Mesenchymal stem cell (in vitro differentiated cells and primary cell): ENCODE data around the gene KCNJ1.

Experiments
- DNase-seq: peaks from one replicate; pipeline ENCODE4 v3.0.0-alpha.2; 2013
- H2AFZ ChIP-seq: one replicate; pipeline ENCODE4 v1.6.1; 2013; ENCODE audit warnings: low read depth, mild to moderate bottlenecking, control low read depth, inconsistent platforms, low read length, moderate library complexity
- H2AK5ac ChIP-seq: 2 replicates; pipeline ENCODE4 v1.6.1; 2013; ENCODE audit warnings: low read length, moderate library complexity, mild to moderate bottlenecking, inconsistent platforms; ENCODE audit not compliant: severe bottlenecking
- H2BK120ac ChIP-seq: one replicate; pipeline ENCODE4 v1.6.1; 2013; ENCODE audit warnings: low read depth, mild to moderate bottlenecking, inconsistent platforms, low read length, moderate library complexity
- H2BK12ac ChIP-seq, 2 experiments: one replicate each; pipeline ENCODE4 v1.6.1; 2013; ENCODE audit warnings: inconsistent platforms in 2 of 2, low read length in 2 of 2, mild to moderate bottlenecking in 2 of 2, moderate library complexity in 2 of 2, control low read depth in 1 of 2
- H2BK15ac ChIP-seq: one replicate; pipeline ENCODE4 v1.6.1; 2013; ENCODE audit warnings: mild to moderate bottlenecking, low read depth, inconsistent platforms; ENCODE audit not compliant: poor library complexity, severe bottlenecking
- H2BK5ac ChIP-seq: 2 replicates; pipeline ENCODE4 v1.6.1; 2013; ENCODE audit warnings: low read depth, mild to moderate bottlenecking, low read length, control low read depth, inconsistent platforms; ENCODE audit not compliant: poor library complexity, severe bottlenecking
- H3K14ac ChIP-seq, 2 experiments: one replicate each; pipeline ENCODE4 v1.6.1; 2013; ENCODE audit warnings: inconsistent platforms in 2 of 2, low read length in 2 of 2, control low read depth in 1 of 2, mild to moderate bottlenecking in 1 of 2, moderate library complexity in 1 of 2
- H3K18ac ChIP-seq, 2 experiments: one replicate each; pipeline ENCODE4 v1.6.1; 2013; ENCODE audit warnings: inconsistent platforms in 2 of 2, low read length in 2 of 2, control low read depth in 1 of 2, low read depth in 1 of 2, mild to moderate bottlenecking in 1 of 2
- H3K23ac ChIP-seq, 2 experiments: one replicate each; pipeline ENCODE4 v1.6.1; 2013; ENCODE audit warnings: inconsistent platforms in 2 of 2, low read length in 2 of 2, mild to moderate bottlenecking in 2 of 2, moderate library complexity in 2 of 2, control low read depth in 1 of 2
- H3K27ac ChIP-seq: 2 replicates; pipeline ENCODE4 v1.5.1; 2013; ENCODE audit warnings: mild to moderate bottlenecking, moderate library complexity, low read length, control low read depth, inconsistent platforms; ENCODE audit not compliant: poor library complexity, severe bottlenecking
- H3K27me3 ChIP-seq, 2 experiments: 2 replicates each; pipeline versions ENCODE4 v1.6.1 to v1.7.0; 2013; ENCODE audit warnings: low read length in 2 of 2, mild to moderate bottlenecking in 2 of 2, moderate library complexity in 2 of 2, control low read depth in 1 of 2, inconsistent platforms in 1 of 2; ENCODE audit not compliant: control insufficient read depth in 1 of 2, insufficient read depth in 1 of 2
- H3K36me3 ChIP-seq, 2 experiments: 2 replicates each; pipeline versions ENCODE4 v1.6.1 to v1.7.0; 2013; ENCODE audit warnings: low read length in 2 of 2, control low read depth in 1 of 2, inconsistent platforms in 1 of 2, low read depth in 1 of 2, mild to moderate bottlenecking in 1 of 2; ENCODE audit not compliant: insufficient read depth in 2 of 2, control insufficient read depth in 1 of 2
- H3K4ac ChIP-seq, 2 experiments: one replicate each; pipeline ENCODE4 v1.6.1; 2013; ENCODE audit warnings: inconsistent platforms in 2 of 2, low read length in 2 of 2, mild to moderate bottlenecking in 2 of 2, moderate library complexity in 2 of 2, control low read depth in 1 of 2, low read depth in 1 of 2
- H3K4me1 ChIP-seq: 2 replicates; pipeline ENCODE4 v1.6.1; 2013; ENCODE audit warnings: low read depth, low read length, control low read depth; ENCODE audit not compliant: control insufficient read depth, insufficient read depth
- H3K4me2 ChIP-seq: 2 replicates; pipeline ENCODE4 v1.6.1; 2013; ENCODE audit warnings: low read length, mild to moderate bottlenecking, inconsistent platforms; ENCODE audit not compliant: poor library complexity, severe bottlenecking
- H3K4me3 ChIP-seq, 2 experiments: 2 replicates each; pipeline versions ENCODE4 v1.5.1 to v1.7.0; 2013; ENCODE audit warnings: low read length in 2 of 2, mild to moderate bottlenecking in 2 of 2, control low read depth in 1 of 2, low read depth in 1 of 2; ENCODE audit not compliant: insufficient read depth in 1 of 2
- H3K79me1 ChIP-seq: replicated peaks from 2 replicates; pipeline ENCODE4 v1.6.1; 2013; ENCODE audit warnings: mild to moderate bottlenecking, control low read depth, low read length, inconsistent platforms; ENCODE audit not compliant: poor library complexity, severe bottlenecking
- H3K9ac ChIP-seq: 2 replicates; pipeline ENCODE4 v1.7.0; 2013; ENCODE audit warnings: mild to moderate bottlenecking, low read length, moderate library complexity
- H3K9me3 ChIP-seq: 2 replicates; pipeline ENCODE4 v1.7.0; 2013; ENCODE audit warnings: mild to moderate bottlenecking, low read length; ENCODE audit not compliant: control insufficient read depth
- H4K8ac ChIP-seq: one replicate; pipeline ENCODE4 v1.6.1; 2013; ENCODE audit warnings: inconsistent platforms, mild to moderate bottlenecking, low read length, moderate library complexity
- H4K91ac ChIP-seq: one replicate; pipeline ENCODE4 v1.6.1; 2013; ENCODE audit warnings: mild to moderate bottlenecking, low read length, inconsistent platforms
- WGBS: methylation state at CpG from one replicate; pipeline ENCODE4 v1.1.7; 2013; ENCODE audit warnings: mixed read lengths; 5-methylcytosine and 5-hydroxymethylcytosine counted together

The KCNJ1 gene

DNA sequence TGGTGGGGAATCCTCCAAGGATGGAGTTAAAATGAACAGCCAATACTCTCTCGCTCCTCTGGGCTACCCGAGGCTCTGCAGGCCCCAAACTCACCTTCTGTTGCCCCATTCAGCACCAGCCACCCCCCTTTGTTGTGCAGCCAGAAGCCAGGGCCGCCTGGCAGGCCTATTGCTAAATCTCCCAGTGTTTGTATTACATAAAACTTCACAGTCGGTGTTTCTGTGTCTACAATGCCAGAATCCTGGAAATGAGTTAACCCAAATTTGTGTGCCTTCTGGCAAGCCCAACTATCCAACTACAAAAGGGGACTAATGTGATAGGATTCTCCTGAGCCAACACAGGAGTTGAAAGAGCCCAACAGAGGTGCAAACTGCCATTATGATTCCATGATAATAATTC is 33.4 kb upstream of the KCNJ1 start:
- Histone ChIP-seq H3K27ac (no peak overlapping the region), H4K8ac (no peak overlapping the region), H2BK120ac (no peak overlapping the region), H3K9ac (no peak overlapping the region), H3K4me1 (peaks cover 21% of the 10 kb centered on the region), H3K23ac (peak overlapping the region in 1 of 2 experiments; percentile 14), H2AK5ac (no peak overlapping the region), H3K4me2 (no peak overlapping the region), H2BK15ac (no peak overlapping the region), H4K91ac (no peak overlapping the region), H2AFZ (no peak overlapping the region), H3K27me3 (peaks cover 0 to 49% of the 10 kb centered on the region in 2 experiments), H3K36me3 (no peaks in the 10 kb centered on the region), H3K4me3 (no peak overlapping the region), H3K79me1 (no peaks in the 10 kb centered on the region), H3K4ac (no peak overlapping the region), H3K9me3 (no peaks in the 10 kb centered on the region), H3K18ac (no peak overlapping the region), H3K14ac (no peak overlapping the region), H2BK12ac (no peak overlapping the region), H2BK5ac (no peak overlapping the region)
- no peak for DNase-seq
- 82% methylated on average over 4 of the region's 4 CpGs for WGBS

- H3K4me3 ChIP-seq: no peak overlapping the region
- no peak overlapping the region for H3K27ac ChIP-seq
- H3K9ac ChIP-seq: no peak overlapping the region
- no peak overlapping the region for H4K8ac ChIP-seq
- H3K4me2 ChIP-seq: no peak overlapping the region
- no peak overlapping the region for H4K91ac ChIP-seq
- 93% methylated on average over 13 of the region's 13 CpGs for WGBS
- H3K23ac ChIP-seq: no peak overlapping the region
- H2AK5ac ChIP-seq: no peak overlapping the region
- no peak for DNase-seq
- H3K18ac ChIP-seq: no peak overlapping the region
- peaks cover 9% of the 10 kb centered on the region for H3K4me1 ChIP-seq
- H3K36me3 ChIP-seq: no peaks in the 10 kb centered on the region
- H3K14ac ChIP-seq: no peak overlapping the region
- no peak overlapping the region for H3K4ac ChIP-seq
- H2BK15ac ChIP-seq: no peak overlapping the region
- H3K79me1 ChIP-seq: no peaks in the 10 kb centered on the region
- no peak overlapping the region for H2BK5ac ChIP-seq
- no peak overlapping the region for H2AFZ ChIP-seq
- H2BK120ac ChIP-seq: no peak overlapping the region
- no peak overlapping the region for H2BK12ac ChIP-seq
- H3K9me3 ChIP-seq: no peaks in the 10 kb centered on the region
- H3K27me3 ChIP-seq: peaks cover 7 to 45% of the 10 kb centered on the region in 2 experiments
Measured at GRCh38 chr11:128898580-128899344, 31.7 kb upstream of the KCNJ1 start.

DNA sequence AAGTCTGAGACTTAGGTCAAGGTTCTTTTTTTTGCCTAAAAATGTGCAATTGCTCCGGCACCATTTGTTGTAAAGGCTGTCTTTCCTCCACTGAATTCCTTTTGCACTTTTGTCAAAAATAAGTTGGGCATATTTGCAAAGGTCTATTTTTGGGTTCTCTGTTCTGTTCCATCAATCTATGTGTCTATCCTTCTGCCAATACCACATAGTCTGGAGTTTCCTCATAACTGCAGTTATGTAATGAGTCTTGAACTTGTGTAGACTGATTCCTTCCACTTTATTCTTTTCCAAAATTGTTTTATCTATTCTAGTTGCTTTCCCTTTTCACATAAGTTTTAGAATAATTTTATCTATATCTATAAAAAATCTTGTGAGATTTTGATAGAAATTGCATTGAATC is 30.7 kb upstream of the KCNJ1 start:
- Histone ChIP-seq H3K4ac (no peak overlapping the region), H4K91ac (no peak overlapping the region), H3K23ac (no peak overlapping the region), H3K9me3 (no peaks in the 10 kb centered on the region), H2AFZ (no peak overlapping the region), H4K8ac (no peak overlapping the region), H2BK12ac (no peak overlapping the region), H2BK5ac (no peak overlapping the region), H3K36me3 (no peaks in the 10 kb centered on the region), H3K27me3 (peaks cover 7 to 48% of the 10 kb centered on the region in 2 experiments), H3K4me1 (peaks cover 2% of the 10 kb centered on the region), H3K79me1 (no peaks in the 10 kb centered on the region), H2BK120ac (no peak overlapping the region), H3K4me2 (no peak overlapping the region), H2BK15ac (no peak overlapping the region), H2AK5ac (no peak overlapping the region), H3K14ac (no peak overlapping the region), H3K4me3 (no peak overlapping the region), H3K27ac (no peak overlapping the region), H3K18ac (no peak overlapping the region), H3K9ac (no peak overlapping the region)
- WGBS: 100% methylated on average over 1 of the region's 1 CpG
- no peak for DNase-seq

GRCh38 chr11:128896356-128896755 is 29.3 kb upstream of the KCNJ1 start:
- H3K27ac ChIP-seq: no peak overlapping the region
- H3K14ac ChIP-seq: no peak overlapping the region
- no peak overlapping the region for H2AK5ac ChIP-seq
- H4K8ac ChIP-seq: no peak overlapping the region
- H3K79me1 ChIP-seq: no peaks in the 10 kb centered on the region
- 56% methylated on average over 2 of the region's 2 CpGs for WGBS
- DNase-seq: no peak
- no peak overlapping the region for H2BK120ac ChIP-seq
- no peak overlapping the region for H2BK12ac ChIP-seq
- no peak overlapping the region for H3K18ac ChIP-seq
- H3K9ac ChIP-seq: no peak overlapping the region
- H3K23ac ChIP-seq: no peak overlapping the region
- no peak overlapping the region for H3K4ac ChIP-seq
- H2BK15ac ChIP-seq: no peak overlapping the region
- no peak overlapping the region for H4K91ac ChIP-seq
- H2BK5ac ChIP-seq: no peak overlapping the region
- H3K4me1 ChIP-seq: no peaks in the 10 kb centered on the region
- no peak overlapping the region for H3K4me2 ChIP-seq
- no peaks in the 10 kb centered on the region for H3K9me3 ChIP-seq
- H2AFZ ChIP-seq: no peak overlapping the region
- no peak overlapping the region for H3K4me3 ChIP-seq
- peaks cover 16 to 45% of the 10 kb centered on the region in 2 experiments for H3K27me3 ChIP-seq
- H3K36me3 ChIP-seq: no peaks in the 10 kb centered on the region
